Kidney epithelial cell (primary cell): ENCODE measurements around the gene DOCK1. TPM values are rescaled to one million over a fixed set of nuclear protein-coding genes. Genes with fewer than 3 reads are reported as not detected.

ENCODE experiments used
- DNase-seq: peaks from one replicate; pipeline ENCODE4 v3.0.0-alpha.2; 2010; ENCODE audit warnings: low read depth
- H3K27me3 ChIP-seq: 2 replicates; pipeline ENCODE4 v1.6.0; 2011; ENCODE audit warnings: low read length; ENCODE audit not compliant: control insufficient read depth, insufficient read depth
- H3K36me3 ChIP-seq: 2 replicates; pipeline ENCODE4 v1.5.1; 2011; ENCODE audit warnings: low read length; ENCODE audit not compliant: control insufficient read depth, insufficient read depth
- H3K4me3 ChIP-seq: 2 replicates; pipeline ENCODE4 v1.5.1; 2011; ENCODE audit warnings: low read depth, mild to moderate bottlenecking, control low read depth, low read length
- total RNA-seq: library from RNA; depleted of rRNA; stranded (reverse); fragments of >200 nt; gene quantifications from 2 replicates; pipeline ENCODE4 v1.2.3, GENCODE V29; 2015
- TF ChIP-seq, protein P1 (sequence below): IDR thresholded peaks from 2 replicates; pipeline ENCODE4 v1.5.1; 2011; ENCODE audit warnings: mild to moderate bottlenecking, moderate library complexity, low read length, control low read depth, inconsistent platforms; ENCODE audit not compliant: insufficient read depth, poor library complexity, severe bottlenecking

The DOCK1 gene
- total RNA-seq, 1 donor from 2014 or later = 39.5 TPM

GRCh38 chr10:127216274-127216673 is 311.0 kb downstream of the DOCK1 start:
- no peaks in the 10 kb centered on the region for H3K36me3 ChIP-seq
- H3K27me3 ChIP-seq = no peaks in the 10 kb centered on the region
- H3K4me3 ChIP-seq = no peak overlapping the region
- no peak for DNase-seq
- TF ChIP-seq, protein P1, sequence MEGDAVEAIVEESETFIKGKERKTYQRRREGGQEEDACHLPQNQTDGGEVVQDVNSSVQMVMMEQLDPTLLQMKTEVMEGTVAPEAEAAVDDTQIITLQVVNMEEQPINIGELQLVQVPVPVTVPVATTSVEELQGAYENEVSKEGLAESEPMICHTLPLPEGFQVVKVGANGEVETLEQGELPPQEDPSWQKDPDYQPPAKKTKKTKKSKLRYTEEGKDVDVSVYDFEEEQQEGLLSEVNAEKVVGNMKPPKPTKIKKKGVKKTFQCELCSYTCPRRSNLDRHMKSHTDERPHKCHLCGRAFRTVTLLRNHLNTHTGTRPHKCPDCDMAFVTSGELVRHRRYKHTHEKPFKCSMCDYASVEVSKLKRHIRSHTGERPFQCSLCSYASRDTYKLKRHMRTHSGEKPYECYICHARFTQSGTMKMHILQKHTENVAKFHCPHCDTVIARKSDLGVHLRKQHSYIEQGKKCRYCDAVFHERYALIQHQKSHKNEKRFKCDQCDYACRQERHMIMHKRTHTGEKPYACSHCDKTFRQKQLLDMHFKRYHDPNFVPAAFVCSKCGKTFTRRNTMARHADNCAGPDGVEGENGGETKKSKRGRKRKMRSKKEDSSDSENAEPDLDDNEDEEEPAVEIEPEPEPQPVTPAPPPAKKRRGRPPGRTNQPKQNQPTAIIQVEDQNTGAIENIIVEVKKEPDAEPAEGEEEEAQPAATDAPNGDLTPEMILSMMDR = no peak

GRCh38 chr10:127216786-127217185 is 311.6 kb downstream of the DOCK1 start:
- TF ChIP-seq, protein P1 = no peak
- DNase-seq = no peak

GRCh38 chr10:127218658-127219057 is 313.4 kb downstream of the DOCK1 start:
- no peak for DNase-seq
- Histone ChIP-seq H3K36me3 (no peaks in the 10 kb centered on the region), H3K4me3 (no peak overlapping the region), H3K27me3 (no peaks in the 10 kb centered on the region)
- TF ChIP-seq, protein P1 = no peak

More at GRCh38 chr10:127216786-127217185, 311.6 kb downstream of the DOCK1 start:
- Histone ChIP-seq H3K27me3 (no peaks in the 10 kb centered on the region), H3K4me3 (no peak overlapping the region), H3K36me3 (no peaks in the 10 kb centered on the region)

- Histone ChIP-seq H3K36me3 (no peaks in the 10 kb centered on the region), H3K4me3 (no peak overlapping the region), H3K27me3 (no peaks in the 10 kb centered on the region)
- TF ChIP-seq, protein P1 = no peak
- no peak for DNase-seq
Measured at GRCh38 chr10:127221281-127221680, 316.1 kb downstream of the DOCK1 start.

GRCh38 chr10:127227027-127227426 is 321.8 kb downstream of the DOCK1 start:
- Histone ChIP-seq H3K27me3 (no peaks in the 10 kb centered on the region), H3K4me3 (no peak overlapping the region), H3K36me3 (no peaks in the 10 kb centered on the region)
- no peak for DNase-seq
- TF ChIP-seq, protein P1 = no peak

DNA sequence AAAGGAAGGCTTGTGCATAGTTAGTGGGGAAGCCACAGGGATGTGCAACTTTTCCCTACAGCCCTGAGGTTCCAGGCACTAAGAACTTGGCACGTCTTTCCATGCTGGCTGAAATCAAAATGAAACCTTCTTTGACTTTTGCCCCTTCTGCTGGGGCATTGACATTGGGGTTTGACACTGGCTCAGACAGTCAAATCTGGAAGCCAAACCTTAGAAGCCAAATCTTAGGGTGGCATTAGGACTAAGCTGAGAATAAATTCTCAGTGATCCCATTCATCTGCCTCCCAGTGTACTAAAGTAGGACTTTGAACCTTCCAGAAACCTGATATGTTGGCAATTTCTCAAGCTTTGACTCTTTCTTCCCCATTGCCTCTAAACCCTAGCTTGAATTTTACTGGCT is 322.4 kb downstream of the DOCK1 start:
- H3K27me3 ChIP-seq = no peaks in the 10 kb centered on the region
- TF ChIP-seq, protein P1 = no peak
- no peak for DNase-seq
- H3K4me3 ChIP-seq = no peak overlapping the region
- H3K36me3 ChIP-seq = no peaks in the 10 kb centered on the region
